ENCODE data around the gene DNAH11. TPM values are rescaled to one million over a fixed set of nuclear protein-coding genes. Genes with fewer than 3 reads are reported as not detected.

The DNAH11 gene
- total RNA-seq, 1 experiment from 2014 or later, result 1.6 TPM

DNA sequence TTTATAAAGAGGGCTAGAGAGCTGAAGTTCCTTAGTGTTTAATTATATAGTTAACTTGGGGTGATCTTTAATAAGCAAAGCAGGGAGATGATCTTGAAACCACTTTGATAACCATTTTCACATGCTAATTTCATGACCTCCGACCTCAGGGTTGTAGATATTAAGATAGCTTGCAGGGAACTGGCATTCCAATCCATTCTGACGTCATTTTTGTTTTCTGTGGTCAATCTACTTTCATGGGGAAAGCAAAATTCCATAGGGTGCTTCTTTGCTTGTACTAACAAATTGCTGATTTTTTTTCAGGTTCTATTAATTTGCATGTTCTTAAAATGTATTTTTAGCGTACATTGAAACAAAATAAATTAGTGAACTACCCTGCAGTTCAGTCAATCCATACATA, 263.5 kb downstream of the DNAH11 start:
- no peak overlapping the region for H3K9ac ChIP-seq (ENCODE audit: low read length)
- H3K9me2 ChIP-seq (replicated peaks; ENCODE audit: low read length), result no peaks in the 10 kb centered on the region
- H3K4me2 ChIP-seq (ENCODE audit: low read length), result no peak overlapping the region
- no peaks in the 10 kb centered on the region for H3K79me2 ChIP-seq (ENCODE audit: low read length)
- no peaks in the 10 kb centered on the region for H3K36me3 ChIP-seq (ENCODE audit: low read depth, low read length)
- TF ChIP-seq EZH2 (IDR thresholded peaks at IDR 0.05; ENCODE audit: low read length, unreplicated experiment), result no peak
- TF ChIP-seq, protein P1, sequence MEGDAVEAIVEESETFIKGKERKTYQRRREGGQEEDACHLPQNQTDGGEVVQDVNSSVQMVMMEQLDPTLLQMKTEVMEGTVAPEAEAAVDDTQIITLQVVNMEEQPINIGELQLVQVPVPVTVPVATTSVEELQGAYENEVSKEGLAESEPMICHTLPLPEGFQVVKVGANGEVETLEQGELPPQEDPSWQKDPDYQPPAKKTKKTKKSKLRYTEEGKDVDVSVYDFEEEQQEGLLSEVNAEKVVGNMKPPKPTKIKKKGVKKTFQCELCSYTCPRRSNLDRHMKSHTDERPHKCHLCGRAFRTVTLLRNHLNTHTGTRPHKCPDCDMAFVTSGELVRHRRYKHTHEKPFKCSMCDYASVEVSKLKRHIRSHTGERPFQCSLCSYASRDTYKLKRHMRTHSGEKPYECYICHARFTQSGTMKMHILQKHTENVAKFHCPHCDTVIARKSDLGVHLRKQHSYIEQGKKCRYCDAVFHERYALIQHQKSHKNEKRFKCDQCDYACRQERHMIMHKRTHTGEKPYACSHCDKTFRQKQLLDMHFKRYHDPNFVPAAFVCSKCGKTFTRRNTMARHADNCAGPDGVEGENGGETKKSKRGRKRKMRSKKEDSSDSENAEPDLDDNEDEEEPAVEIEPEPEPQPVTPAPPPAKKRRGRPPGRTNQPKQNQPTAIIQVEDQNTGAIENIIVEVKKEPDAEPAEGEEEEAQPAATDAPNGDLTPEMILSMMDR (conservative IDR thresholded peaks at IDR 0.05; ENCODE audit: low read depth, low read length), result no peak
- BruUV-seq (replicated peaks), result no TSS peak
- peaks cover 30% of the 10 kb centered on the region for H3K27me3 ChIP-seq (ENCODE audit: low read length)
- ChIA-PET CTCF (interaction anchor here (0.5 kb wide), 1 partner anchor 197 kb away, joined by 3 read pairs; no protein-coding TSS in a partner anchor), POLR2A (ENCODE audit: unreplicated experiment) (no interaction called here)
- H3K9me3 ChIP-seq (ENCODE audit: low read length), result no peaks in the 10 kb centered on the region
- H3K27ac ChIP-seq (ENCODE audit: low read length), result no peak overlapping the region
- no peak for ATAC-seq
- no peaks in the 10 kb centered on the region for H3F3A ChIP-seq (ENCODE audit: low read length, unreplicated experiment)
- no peak overlapping the region for H3K4me3 ChIP-seq (ENCODE audit: low read length)
- no peaks in the 10 kb centered on the region for H4K20me1 ChIP-seq (ENCODE audit: low read length)
- no peaks in the 10 kb centered on the region for H3K4me1 ChIP-seq (ENCODE audit: insufficient read depth, low read length)
- intact Hi-C loops (cut with micrococcal nuclease), result no loop called here
- no peak for DNase-seq
- H2AFZ ChIP-seq (ENCODE audit: low read length), result no peak overlapping the region

DNA sequence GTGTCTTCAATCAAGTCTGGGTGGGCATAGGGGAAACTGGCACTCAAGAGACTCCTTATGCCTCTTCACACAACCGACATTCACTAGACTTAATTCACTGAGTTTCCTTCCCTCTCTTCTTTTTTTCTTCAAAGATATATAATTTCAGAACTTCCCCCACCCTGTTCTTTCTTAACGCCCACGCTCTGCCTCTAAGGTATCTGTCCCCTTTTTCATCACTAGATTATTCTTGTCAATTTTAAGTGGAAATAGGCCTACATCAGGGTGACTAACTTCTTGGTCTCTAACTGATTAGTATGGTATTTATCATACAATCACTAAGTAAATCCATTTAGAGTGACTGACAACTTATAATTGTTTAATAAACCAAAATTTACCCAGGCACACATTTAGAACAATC, 276.2 kb downstream of the DNAH11 start:
- no peaks in the 10 kb centered on the region for H3K36me3 ChIP-seq (ENCODE audit: low read depth, low read length)
- ATAC-seq, result no peak
- no peaks in the 10 kb centered on the region for H3K4me1 ChIP-seq (ENCODE audit: insufficient read depth, low read length)
- H4K20me1 ChIP-seq (ENCODE audit: low read length), result no peaks in the 10 kb centered on the region
- no peaks in the 10 kb centered on the region for H3K9me3 ChIP-seq (ENCODE audit: low read length)
- CTCF ChIA-PET, result no interaction called here
- BruUV-seq (replicated peaks), result no TSS peak
- POLR2A ChIA-PET (ENCODE audit: unreplicated experiment), result no interaction called here
- H3K4me3 ChIP-seq (ENCODE audit: low read length), result no peak overlapping the region
- H2AFZ ChIP-seq (ENCODE audit: low read length), result no peak overlapping the region
- H3K79me2 ChIP-seq (ENCODE audit: low read length), result no peaks in the 10 kb centered on the region
- no peak overlapping the region for H3K9ac ChIP-seq (ENCODE audit: low read length)
- no peak overlapping the region for H3K4me2 ChIP-seq (ENCODE audit: low read length)
- no peak overlapping the region for H3K27ac ChIP-seq (ENCODE audit: low read length)
- intact Hi-C loops (cut with micrococcal nuclease), result no loop called here
- TF ChIP-seq EZH2 (IDR thresholded peaks at IDR 0.05; ENCODE audit: low read length, unreplicated experiment) (no peak), EZH2phosphoT487 (IDR thresholded peaks at IDR 0.05; ENCODE audit: borderline replicate concordance, low read length) (no peak)
- TF ChIP-seq, protein P1 (conservative IDR thresholded peaks at IDR 0.05; ENCODE audit: low read depth, low read length), result no peak
- H3K9me2 ChIP-seq (replicated peaks; ENCODE audit: low read length), result no peaks in the 10 kb centered on the region
- no peaks in the 10 kb centered on the region for H3F3A ChIP-seq (ENCODE audit: low read length, unreplicated experiment)
- no peak for DNase-seq
- H3K27me3 ChIP-seq (ENCODE audit: low read length), result 0 out of 2 replicates have a peak, but pooled peaks cover 4% of the 10 kb centered on the region

DNA sequence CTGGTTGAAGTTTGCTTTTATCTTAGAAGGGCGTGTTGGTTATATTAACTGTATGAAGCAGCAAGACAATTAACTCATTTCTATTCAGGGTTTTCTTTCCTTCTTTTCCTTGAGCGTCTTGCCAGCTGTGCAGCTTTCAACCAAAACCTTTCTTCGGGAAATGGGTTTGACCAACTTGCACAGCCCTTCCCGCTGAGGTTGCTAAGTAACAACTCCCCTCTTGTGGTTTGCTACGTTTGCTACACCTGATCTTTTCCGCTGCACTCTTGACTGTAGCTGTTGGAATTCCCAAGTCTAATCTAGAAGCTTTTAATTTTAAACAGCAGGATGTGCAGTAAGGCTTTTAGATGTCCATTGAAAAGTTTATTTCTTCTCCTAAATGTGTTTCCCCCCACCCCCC, 286.0 kb downstream of the DNAH11 start:
- no peaks in the 10 kb centered on the region for H3K79me2 ChIP-seq (ENCODE audit: low read length)
- H3K4me2 ChIP-seq (ENCODE audit: low read length), result no peak overlapping the region
- ATAC-seq (no peak), DNase-seq (no peak)
- no peaks in the 10 kb centered on the region for H4K20me1 ChIP-seq (ENCODE audit: low read length)
- no peaks in the 10 kb centered on the region for H3K36me3 ChIP-seq (ENCODE audit: low read depth, low read length)
- no peak overlapping the region for H3K4me3 ChIP-seq (ENCODE audit: low read length)
- H2AFZ ChIP-seq (ENCODE audit: low read length), result no peak overlapping the region
- peaks cover 45% of the 10 kb centered on the region for H3K27me3 ChIP-seq (ENCODE audit: low read length)
- no peak overlapping the region for H3K9ac ChIP-seq (ENCODE audit: low read length)
- H3K4me1 ChIP-seq (ENCODE audit: insufficient read depth, low read length), result no peaks in the 10 kb centered on the region
- no peaks in the 10 kb centered on the region for H3K9me3 ChIP-seq (ENCODE audit: low read length)
- intact Hi-C loops (cut with micrococcal nuclease), result no loop called here
- H3F3A ChIP-seq (ENCODE audit: low read length, unreplicated experiment), result no peaks in the 10 kb centered on the region
- no peak overlapping the region for H3K27ac ChIP-seq (ENCODE audit: low read length)
- H3K9me2 ChIP-seq (replicated peaks; ENCODE audit: low read length), result no peaks in the 10 kb centered on the region
- ChIA-PET POLR2A (ENCODE audit: unreplicated experiment) (no interaction called here), CTCF (no interaction called here)
- TF ChIP-seq EZH2 (IDR thresholded peaks at IDR 0.05; ENCODE audit: low read length, unreplicated experiment) (no peak), EZH2phosphoT487 (IDR thresholded peaks at IDR 0.05; ENCODE audit: borderline replicate concordance, low read length) (no peak)
- TF ChIP-seq, protein P1 (conservative IDR thresholded peaks at IDR 0.05; ENCODE audit: low read depth, low read length), result no peak
- no TSS peak for BruUV-seq (replicated peaks)

All from PC-3 (cell line).